Transverse colon (tissue), 4 donors: ENCODE measurements around the gene CACNA2D4. TPM values are rescaled to one million over a fixed set of nuclear protein-coding genes. Genes with fewer than 3 reads are reported as not detected.

Experiments used
- DNase-seq: peaks from one replicate; pipeline ENCODE4 v3.0.0-alpha.2; 2019
- H3K27ac ChIP-seq, 4 donors: fragments of 200-600 bp; sonication (generic); 2 replicates each; pipeline ENCODE4 v1.5.1; 2016 to 2018; ENCODE audit warnings: inconsistent platforms in 4 of 4
- H3K27me3 ChIP-seq: fragments of 200-600 bp; sonication (generic); 2 replicates; pipeline ENCODE4 v1.5.1; 2017; ENCODE audit warnings: inconsistent platforms
- H3K36me3 ChIP-seq, 4 donors: fragments of 200-600 bp; sonication (generic); 2 replicates each; pipeline ENCODE4 v1.5.1; 2017 to 2019; ENCODE audit warnings: inconsistent platforms in 4 of 4
- H3K4me1 ChIP-seq, 4 donors: fragments of 200-600 bp; sonication (generic); 2 replicates each; pipeline ENCODE4 v1.5.1; 2017 to 2020; ENCODE audit warnings: inconsistent platforms in 4 of 4
- H3K4me3 ChIP-seq, 4 donors: fragments of 200-600 bp; sonication (generic); 1 replicate in 1 of 4; 2 replicates in 3 of 4; pipeline versions ENCODE4 v1.5.1 to v1.6.1; 2017 to 2019; ENCODE audit warnings: inconsistent platforms in 4 of 4
- H3K9me3 ChIP-seq, 2 donors: fragments of 200-600 bp; sonication (generic); 2 replicates each; pipeline ENCODE4 v1.5.1; 2017 to 2019; ENCODE audit warnings: inconsistent platforms in 2 of 2
- EP300 ChIP-seq: sonication (generic); formaldehyde crosslinking; IDR thresholded peaks from one replicate; pipeline ENCODE4 v1.6.1; 2017; ENCODE audit warnings: antibody characterized with exemption, low read depth
- POLR2A ChIP-seq: fragments of 450-650 bp; IDR thresholded peaks from one replicate; pipeline ENCODE4 v1.6.1; 2016; ENCODE audit warnings: antibody characterized with exemption, mild to moderate bottlenecking, moderate library complexity
- POLR2AphosphoS5 ChIP-seq, 3 donors: sonication (generic); formaldehyde crosslinking; IDR thresholded peaks; one replicate each; pipeline ENCODE4 v1.6.1; 2016; ENCODE audit warnings: antibody characterized with exemption in 3 of 3
- WGBS, 2 donors: methylation state at CpG; one replicate each; pipeline ENCODE4 v1.1.5; 2018; ENCODE audit warnings: low coverage in 1 of 2; 5-methylcytosine and 5-hydroxymethylcytosine counted together
- in situ Hi-C, 4 donors: fragments of 200-750 bp; cut with MboI; loops; one replicate each; pipeline versions ENCODE4 v1.15.0 to v1.15.1; 2017; ENCODE audit warnings: low sequenced_read_pairs in 3 of 4, low pct_ligation_motif_present in 1 of 4, low pct_unique_long_range_greater_than_20kb in 1 of 4
- intact Hi-C: fragments of 100-400 bp; cut with DNase I; formaldehyde crosslinking; loops from one replicate; pipeline ENCODE4 v1.15.1; 2023; ENCODE audit warnings: low total_unique reads
- total RNA-seq, 4 donors: library from RNA; depleted of rRNA; stranded (reverse); fragments of >200 nt; gene quantifications; one replicate each; pipeline ENCODE4 v1.1.0, GENCODE V29; 2016
- TF ChIP-seq, protein P1 (sequence below), 5 experiments: fragments of 200-600 bp in 3 of 5; fragments of 450-650 bp in 2 of 5; sonication (generic) in 3 of 5; IDR thresholded peaks; 1 replicate in 2 of 5; 2 replicates in 3 of 5; pipeline ENCODE4 v1.5.1; 2016 to 2017; ENCODE audit warnings: antibody characterized with exemption in 5 of 5, inconsistent platforms in 3 of 5, mild to moderate bottlenecking in 2 of 5, moderate library complexity in 1 of 5

CACNA2D4 gene
- total RNA-seq, 4 donors from 2014 or later: 6.5 to 22.8 (median 7.2) TPM; not detected in 1

DNA sequence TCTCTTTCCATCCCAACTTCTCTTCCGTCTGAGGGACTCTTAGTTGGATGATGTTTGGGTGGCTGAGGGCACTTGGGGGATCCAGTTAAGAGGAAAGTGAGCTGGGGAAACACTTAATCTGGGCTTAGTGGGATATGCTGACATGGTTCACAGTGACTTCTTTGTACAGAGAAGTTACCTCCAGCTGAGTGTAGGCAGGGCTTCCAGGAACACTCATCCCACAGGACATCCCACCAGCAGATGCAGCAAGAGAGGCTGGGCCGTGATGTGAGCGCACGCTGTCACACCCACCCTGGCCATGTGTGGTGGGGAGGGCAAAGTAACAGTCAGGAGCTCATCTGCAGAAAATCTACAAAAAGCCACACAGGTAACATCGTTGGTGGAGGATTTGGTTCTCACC, 832 bp upstream of the CACNA2D4 start:
- no peak for DNase-seq
- intact Hi-C loops: loop anchor here (5.0 kb wide), 1 partner anchor 112 kb away; no protein-coding TSS in a partner anchor
- Histone ChIP-seq H3K9me3 (no peaks in the 10 kb centered on the region), H3K4me1 (peaks cover 0 to 5% (median 2%) of the 10 kb centered on the region in 4 donors), H3K27ac (no peak overlapping the region), H3K27me3 (peaks cover 3% of the 10 kb centered on the region), H3K4me3 (no peak overlapping the region), H3K36me3 (no peaks in the 10 kb centered on the region)
- in situ Hi-C loops: no loop called here
- TF ChIP-seq, protein P1, sequence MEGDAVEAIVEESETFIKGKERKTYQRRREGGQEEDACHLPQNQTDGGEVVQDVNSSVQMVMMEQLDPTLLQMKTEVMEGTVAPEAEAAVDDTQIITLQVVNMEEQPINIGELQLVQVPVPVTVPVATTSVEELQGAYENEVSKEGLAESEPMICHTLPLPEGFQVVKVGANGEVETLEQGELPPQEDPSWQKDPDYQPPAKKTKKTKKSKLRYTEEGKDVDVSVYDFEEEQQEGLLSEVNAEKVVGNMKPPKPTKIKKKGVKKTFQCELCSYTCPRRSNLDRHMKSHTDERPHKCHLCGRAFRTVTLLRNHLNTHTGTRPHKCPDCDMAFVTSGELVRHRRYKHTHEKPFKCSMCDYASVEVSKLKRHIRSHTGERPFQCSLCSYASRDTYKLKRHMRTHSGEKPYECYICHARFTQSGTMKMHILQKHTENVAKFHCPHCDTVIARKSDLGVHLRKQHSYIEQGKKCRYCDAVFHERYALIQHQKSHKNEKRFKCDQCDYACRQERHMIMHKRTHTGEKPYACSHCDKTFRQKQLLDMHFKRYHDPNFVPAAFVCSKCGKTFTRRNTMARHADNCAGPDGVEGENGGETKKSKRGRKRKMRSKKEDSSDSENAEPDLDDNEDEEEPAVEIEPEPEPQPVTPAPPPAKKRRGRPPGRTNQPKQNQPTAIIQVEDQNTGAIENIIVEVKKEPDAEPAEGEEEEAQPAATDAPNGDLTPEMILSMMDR (IDR thresholded peaks at IDR 0.05): no peak
- TF ChIP-seq POLR2AphosphoS5 (IDR thresholded peaks at IDR 0.05) (no peak), POLR2A (no peak), EP300 (no peak)
- 83 to 85% methylated on average over 1 to 5 of the region's 5 CpGs for WGBS, 2 donors

DNA sequence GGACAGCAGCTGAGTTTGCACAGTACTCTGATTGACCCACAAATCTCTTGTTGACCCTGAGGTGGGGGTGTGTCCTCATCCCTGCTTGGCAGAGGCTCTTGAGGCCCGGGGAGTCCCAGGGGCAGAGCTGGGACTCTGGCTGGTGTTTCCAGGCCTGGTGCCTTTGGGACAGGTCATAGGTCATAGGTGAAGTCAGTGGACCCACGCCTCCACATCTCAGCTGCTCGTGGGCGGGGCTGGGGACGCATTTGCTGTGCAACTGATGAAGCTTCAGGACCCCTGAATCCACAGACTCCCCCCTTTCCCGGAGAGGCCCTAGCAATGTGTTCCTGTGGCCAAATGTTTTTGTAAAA, 408 bp upstream of the CACNA2D4 start:
- DNase-seq: no peak

DNA sequence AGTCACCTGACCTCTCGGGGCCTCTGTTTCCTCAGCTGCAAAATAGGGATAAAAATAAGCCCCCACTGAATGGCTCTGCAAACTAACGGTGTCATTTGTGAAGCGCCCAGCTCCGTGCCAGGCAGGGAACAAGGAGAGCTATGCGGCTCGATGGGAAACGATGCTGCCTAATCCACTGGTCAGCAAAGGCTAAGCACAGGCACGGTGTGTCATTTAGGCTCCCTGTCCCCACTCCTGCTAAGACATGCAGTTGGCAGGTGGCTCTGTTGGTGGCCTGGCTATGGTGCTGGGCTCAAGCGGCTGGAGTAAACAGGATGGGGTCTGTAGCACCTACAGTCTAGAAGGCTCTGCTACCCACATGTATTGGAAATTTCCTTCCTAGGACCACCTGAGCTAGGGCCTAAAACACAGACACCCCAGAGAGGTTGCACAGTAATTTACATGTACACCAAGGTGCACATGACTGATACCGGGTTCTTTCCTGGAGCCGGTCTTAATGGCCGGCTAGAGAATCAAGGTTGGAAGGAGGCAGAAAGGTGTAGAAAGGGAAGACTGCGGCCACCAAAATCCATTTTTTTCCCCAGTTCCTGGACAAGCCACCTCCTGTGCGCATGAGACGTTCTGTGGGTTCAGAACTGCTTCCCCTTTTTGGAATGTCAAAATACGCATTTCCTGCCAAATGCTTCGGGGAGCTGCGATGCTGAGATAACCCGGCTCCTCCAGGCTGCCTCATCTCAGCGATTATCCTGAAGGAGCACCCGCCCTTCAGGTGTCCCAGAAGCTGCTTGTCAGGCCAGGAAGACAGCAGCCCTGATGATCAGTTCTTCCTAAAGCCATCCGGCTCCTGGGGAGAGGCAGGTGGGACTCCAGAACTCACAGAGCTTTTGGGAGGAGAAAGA, 1.0 kb downstream of the CACNA2D4 start:
- peak overlapping the region in 1 of 4 donors; percentile 25 for H3K4me3 ChIP-seq
- in situ Hi-C loops: no loop called here
- intact Hi-C loops: loop anchor here (5.0 kb wide), 1 partner anchor 110 kb away; no protein-coding TSS in a partner anchor
- H3K4me1 ChIP-seq: peaks cover 0 to 5% (median 2%) of the 10 kb centered on the region in 4 donors
- DNase-seq: no peak
- H3K36me3 ChIP-seq: no peaks in the 10 kb centered on the region
- H3K27ac ChIP-seq: peak overlapping the region in 3 of 4 donors; percentile 8 to 68 (median 53)
- WGBS, 2 donors: 74 to 79% methylated on average over 9 to 22 of the region's 22 CpGs
- peaks cover under 1% of the 10 kb centered on the region for H3K27me3 ChIP-seq
- peak; percentile 22 for TF ChIP-seq POLR2A
- no peak for TF ChIP-seq POLR2AphosphoS5 (IDR thresholded peaks at IDR 0.05)
- TF ChIP-seq, protein P1 (IDR thresholded peaks at IDR 0.05): no peak
- no peak for TF ChIP-seq EP300
- no peaks in the 10 kb centered on the region for H3K9me3 ChIP-seq

More for the DNA sequence above, 408 bp upstream of the CACNA2D4 start:
- Histone ChIP-seq H3K27me3 (peaks cover 3% of the 10 kb centered on the region), H3K4me1 (peaks cover 0 to 5% (median 2%) of the 10 kb centered on the region in 4 donors), H3K4me3 (peak overlapping the region in 1 of 4 donors; percentile 25), H3K27ac (peak overlapping the region in 1 of 4 donors; percentile 68), H3K36me3 (no peaks in the 10 kb centered on the region), H3K9me3 (no peaks in the 10 kb centered on the region)
- 81% methylated on average over 6 of the region's 6 CpGs; no CpG with 5 or more reads in 1 of the 2 donors for WGBS, 2 donors
- in situ Hi-C loops (no loop called here), intact Hi-C loops (loop anchor here (5.0 kb wide), 1 partner anchor 112 kb away; no protein-coding TSS in a partner anchor)
- TF ChIP-seq EP300 (no peak), POLR2AphosphoS5 (IDR thresholded peaks at IDR 0.05) (no peak), POLR2A (no peak)
- TF ChIP-seq, protein P1 (IDR thresholded peaks at IDR 0.05): no peak

DNA sequence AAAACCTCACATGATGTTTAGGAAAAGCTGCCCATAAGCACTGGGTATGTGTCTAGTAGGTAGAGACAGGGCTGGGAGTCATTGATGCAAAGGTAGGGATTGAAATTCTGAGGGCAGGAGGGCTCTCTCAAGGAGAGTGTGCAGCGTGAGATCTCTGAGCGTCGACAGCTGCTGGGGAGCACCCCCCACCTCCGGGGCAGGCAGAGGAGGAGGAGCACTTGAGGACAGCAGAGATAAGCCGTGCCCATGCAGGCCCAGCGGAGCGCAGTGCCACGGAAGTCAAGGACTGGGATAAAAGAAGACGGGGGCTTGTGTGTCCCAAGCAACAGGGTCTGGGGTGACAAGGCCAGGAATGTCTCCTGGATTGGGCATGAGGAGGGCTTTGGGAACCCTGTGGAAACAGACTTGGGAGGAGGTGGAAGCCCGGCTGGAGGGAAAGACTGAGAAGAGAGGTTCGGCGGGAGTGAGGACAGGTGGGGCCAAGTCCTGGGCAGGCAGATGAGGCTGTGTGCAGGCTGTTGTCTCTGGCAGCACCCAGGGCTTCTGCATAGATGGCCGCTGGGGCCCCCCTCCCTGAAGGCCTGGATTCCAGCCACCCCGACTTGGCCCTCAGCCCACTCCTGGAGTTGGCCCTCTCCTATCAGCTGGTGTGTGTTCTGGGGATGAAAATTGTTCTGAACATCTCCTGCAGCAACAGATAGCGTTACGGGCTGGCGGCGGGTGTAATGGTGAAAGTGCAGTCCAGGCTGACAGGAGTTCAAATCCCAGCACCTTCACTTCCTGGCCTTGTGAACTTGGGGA, 1.9 kb downstream of the CACNA2D4 start:
- DNase-seq: no peak
- TF ChIP-seq, protein P1 (IDR thresholded peaks at IDR 0.05): no peak
- TF ChIP-seq EP300: no peak
- TF ChIP-seq POLR2AphosphoS5 (IDR thresholded peaks at IDR 0.05): no peak
- no peak for TF ChIP-seq POLR2A
- no peak overlapping the region for H3K4me3 ChIP-seq
- H3K27me3 ChIP-seq: no peaks in the 10 kb centered on the region
- WGBS, 2 donors: 73% methylated on average over 18 of the region's 18 CpGs; no CpG with 5 or more reads in 1 of the 2 donors
- no peaks in the 10 kb centered on the region for H3K9me3 ChIP-seq
- no peaks in the 10 kb centered on the region for H3K36me3 ChIP-seq
- in situ Hi-C loops: no loop called here
- H3K4me1 ChIP-seq: peaks cover 0 to 5% (median 2%) of the 10 kb centered on the region in 4 donors
- intact Hi-C loops: loop anchor here (5.0 kb wide), 1 partner anchor 109 kb away; no protein-coding TSS in a partner anchor
- no peak overlapping the region for H3K27ac ChIP-seq
